HepG2 (cell line): ENCODE results near the gene CEBPA. TPM values are rescaled to one million over a fixed set of nuclear protein-coding genes. Genes with fewer than 3 reads are reported as not detected.

Experiments
- ADNP ChIP-seq: sonication (generic); formaldehyde crosslinking; IDR thresholded peaks from 2 replicates; pipeline ENCODE4 v1.4.0; 2020; ENCODE audit warnings: missing genetic modification reagents
- ARID3A ChIP-seq: IDR thresholded peaks from 2 replicates; pipeline ENCODE4 v1.6.1; 2012; ENCODE audit warnings: low read depth, low read length, improper control_type of control experiment
- CHCHD3 ChIP-seq: sonication (generic); formaldehyde crosslinking; IDR thresholded peaks from 2 replicates; pipeline ENCODE4 v1.8.0; 2022; ENCODE audit warnings: mild to moderate bottlenecking, missing genetic modification reagents, moderate library complexity
- CSRNP1 ChIP-seq: sonication (generic); formaldehyde crosslinking; IDR thresholded peaks from 2 replicates; pipeline ENCODE4 v1.8.1; 2023; ENCODE audit warnings: mild to moderate bottlenecking, missing genetic modification reagents
- DNMT3B ChIP-seq: conservative IDR thresholded peaks from 2 replicates; pipeline ENCODE4 v1.6.1; 2016; ENCODE audit warnings: missing biosample characterization, control low read depth
- ELK4 ChIP-seq: sonication (generic); formaldehyde crosslinking; IDR thresholded peaks from 2 replicates; pipeline ENCODE4 v1.9.0; 2021; ENCODE audit warnings: missing genetic modification reagents, borderline replicate concordance
- EP300 ChIP-seq, 3 experiments: sonication (generic) in 1 of 3; formaldehyde crosslinking in 1 of 3; IDR thresholded peaks; 2 replicates each; pipeline versions ENCODE4 v1.5.1 to v1.6.1; 2011 to 2020; ENCODE audit warnings: low read depth in 2 of 3, low read length in 2 of 3, borderline replicate concordance in 1 of 3, improper control_type of control experiment in 1 of 3, mild to moderate bottlenecking in 1 of 3, missing genetic modification reagents in 1 of 3, moderate library complexity in 1 of 3
- FIP1L1 ChIP-seq: fragments of 200-400 bp; formaldehyde crosslinking; IDR thresholded peaks from 2 replicates; pipeline ENCODE4 v1.6.1; 2018; ENCODE audit warnings: low read depth, mild to moderate bottlenecking, low read length, moderate library complexity, borderline replicate concordance; ENCODE audit not compliant: insufficient read depth
- LRRFIP1 ChIP-seq: sonication (generic); formaldehyde crosslinking; conservative IDR thresholded peaks from 2 replicates; pipeline ENCODE4 v1.4.0; 2020; ENCODE audit warnings: missing genetic modification reagents
- PLRG1 ChIP-seq: fragments of 450-650 bp; conservative IDR thresholded peaks from 2 replicates; pipeline ENCODE4 v1.6.1; 2016
- PLSCR1 ChIP-seq: sonication (generic); formaldehyde crosslinking; IDR thresholded peaks from 2 replicates; pipeline ENCODE4 v1.5.0; 2020; ENCODE audit warnings: missing genetic modification reagents, mild to moderate bottlenecking, borderline replicate concordance
- SIN3B ChIP-seq: fragments of 150-350 bp; IDR thresholded peaks from 2 replicates; pipeline ENCODE4 v1.6.1; 2014; ENCODE audit warnings: low read length
- ZFP62 ChIP-seq: sonication (generic); formaldehyde crosslinking; IDR thresholded peaks from 2 replicates; pipeline ENCODE4 v1.4.0; 2020; ENCODE audit warnings: missing genetic modification reagents
- ZGPAT ChIP-seq: IDR thresholded peaks from 2 replicates; pipeline ENCODE4 v1.6.1; 2016; ENCODE audit warnings: mild to moderate bottlenecking
- ZNF317 ChIP-seq: sonication (generic); formaldehyde crosslinking; IDR thresholded peaks from 2 replicates; pipeline ENCODE4 v1.5.0; 2020; ENCODE audit warnings: mild to moderate bottlenecking, missing genetic modification reagents
- ZNF414 ChIP-seq: sonication (generic); formaldehyde crosslinking; IDR thresholded peaks from 2 replicates; pipeline ENCODE4 v1.5.0; 2020; ENCODE audit warnings: missing genetic modification reagents
- ZNF788 ChIP-seq: sonication (generic); formaldehyde crosslinking; IDR thresholded peaks from 2 replicates; pipeline ENCODE4 v1.5.0; 2020; ENCODE audit warnings: mild to moderate bottlenecking, missing genetic modification reagents, borderline replicate concordance
- polyA plus RNA-seq, 8 experiments: library from polyadenylated mRNA; depleted of rRNA in 3 of 8; stranded (reverse) in 7 of 8; unstranded in 1 of 8; fragments of >200 nt; fragmentation: Illumina TruSeq in 4 of 8; extraction: Trizol in 4 of 8; gene quantifications; 2 replicates each; pipeline versions ENCODE4 v1.2.1 to v1.2.3, GENCODE V29; 2011 to 2016; ENCODE audit warnings: low read depth in 4 of 8, missing spikeins in 1 of 8, mixed read lengths in 1 of 8; ENCODE audit not compliant: insufficient read depth in 1 of 8
- total RNA-seq, 5 experiments: library from RNA; depleted of rRNA; stranded (reverse); fragments of >200 nt; fragmentation: Illumina TruSeq; extraction: Trizol; gene quantifications; 2 replicates each; pipeline ENCODE4 v1.2.3, GENCODE V29; 2016; ENCODE audit warnings: low read depth in 1 of 5

CEBPA gene
- total and polyA plus RNA-seq, 2 of the 13 experiments (the other 11 are each of a cell fraction or from before 2014, with no cell fraction given), result 24.8 to 103 TPM

GRCh38 chr19:33293255-33294057, 8.9 kb downstream of the CEBPA start (continued):
- no peak for TF ChIP-seq LRRFIP1 (CRISPR knock-in tag)
- no peak for TF ChIP-seq SIN3B
- TF ChIP-seq DNMT3B (CRISPR knock-in tag), result no peak
- no peak for TF ChIP-seq ZNF317
- no peak for TF ChIP-seq ZNF414
- TF ChIP-seq ELK4 (CRISPR knock-in tag), result no peak
- no peak for TF ChIP-seq ZFP62 (CRISPR knock-in tag)
- no peak for TF ChIP-seq FIP1L1
- TF ChIP-seq ARID3A, result 0 out of 2 replicates have a peak, but pooled peaks have one; percentile 30
- peak; percentile 11; the same call in 1 of the 2 replicates for TF ChIP-seq ZNF788 (CRISPR knock-in tag)
- TF ChIP-seq EP300 (IDR thresholded peaks at IDR 0.05; ENCODE audit: low read depth in 2 of 2, low read length in 2 of 2), result peak in 1 of 2 experiments; percentile 88; a peak in 2 of 4 replicates
- TF ChIP-seq EP300 (CRISPR knock-in tag; IDR thresholded peaks at IDR 0.05; ENCODE audit: borderline replicate concordance), result peak; percentile 87
- no peak for TF ChIP-seq PLRG1
- TF ChIP-seq ADNP (CRISPR knock-in tag), result no peak
- TF ChIP-seq CSRNP1 (CRISPR knock-in tag), result 0 out of 2 replicates have a peak, but pooled peaks have one; percentile 16
- TF ChIP-seq PLSCR1 (CRISPR knock-in tag), result no peak
- TF ChIP-seq CHCHD3 (CRISPR knock-in tag), result no peak
- peak; percentile 34; the same call in 1 of the 2 replicates for TF ChIP-seq ZGPAT (CRISPR knock-in tag)
